ENCODE measurements around the gene APMAP.

Gene APMAP

GRCh38 chr20:24968278-24968800 is 24.2 kb downstream of the APMAP start:
- no peaks in the 10 kb centered on the region for H3K4me1 ChIP-seq (ENCODE audit: low read depth, poor library complexity, severe bottlenecking)
- H4K20me1 ChIP-seq (ENCODE audit: insufficient read depth): no peaks in the 10 kb centered on the region
- no peak overlapping the region for H2AFZ ChIP-seq (ENCODE audit: low read depth)
- H3K27me3 ChIP-seq (ENCODE audit: insufficient read depth, low read depth): no peaks in the 10 kb centered on the region
- H3K36me3 ChIP-seq (ENCODE audit: insufficient read depth): no peaks in the 10 kb centered on the region
- no peak overlapping the region for H3K9ac ChIP-seq
- H3K4me3 ChIP-seq (IDR thresholded peaks at IDR 0.05; ENCODE audit: insufficient read depth, low read depth, low read length): no peak overlapping the region
- no peaks in the 10 kb centered on the region for H3K79me2 ChIP-seq (ENCODE audit: insufficient read depth, low read depth)
- no peak overlapping the region for H3K4me2 ChIP-seq
- no peak for TF ChIP-seq CTCF (conservative IDR thresholded peaks at IDR 0.05; ENCODE audit: low read depth, low read length)
- no peak overlapping the region for H3K27ac ChIP-seq

- Histone ChIP-seq H3K9ac (no peak overlapping the region), H2AFZ (ENCODE audit: low read depth) (no peak overlapping the region), H3K4me2 (no peak overlapping the region), H3K36me3 (ENCODE audit: insufficient read depth) (no peaks in the 10 kb centered on the region), H4K20me1 (ENCODE audit: insufficient read depth) (no peaks in the 10 kb centered on the region), H3K27me3 (ENCODE audit: insufficient read depth, low read depth) (no peaks in the 10 kb centered on the region), H3K4me3 (IDR thresholded peaks at IDR 0.05; ENCODE audit: insufficient read depth, low read depth, low read length) (no peak overlapping the region), H3K4me1 (ENCODE audit: low read depth, poor library complexity, severe bottlenecking) (no peaks in the 10 kb centered on the region), H3K27ac (no peak overlapping the region), H3K79me2 (ENCODE audit: insufficient read depth, low read depth) (no peaks in the 10 kb centered on the region)
- TF ChIP-seq CTCF (conservative IDR thresholded peaks at IDR 0.05; ENCODE audit: low read depth, low read length): no peak
Measured at GRCh38 chr20:24966317-24967012, 26.1 kb downstream of the APMAP start.

- Histone ChIP-seq H3K4me3 (IDR thresholded peaks at IDR 0.05; ENCODE audit: insufficient read depth, low read depth, low read length) (no peak overlapping the region), H3K27me3 (ENCODE audit: insufficient read depth, low read depth) (no peaks in the 10 kb centered on the region), H3K36me3 (ENCODE audit: insufficient read depth) (no peaks in the 10 kb centered on the region), H2AFZ (ENCODE audit: low read depth) (no peak overlapping the region), H3K79me2 (ENCODE audit: insufficient read depth, low read depth) (no peaks in the 10 kb centered on the region), H3K9ac (no peak overlapping the region), H3K4me2 (no peak overlapping the region), H3K27ac (no peak overlapping the region), H4K20me1 (ENCODE audit: insufficient read depth) (no peaks in the 10 kb centered on the region), H3K4me1 (ENCODE audit: low read depth, poor library complexity, severe bottlenecking) (no peaks in the 10 kb centered on the region)
- TF ChIP-seq CTCF (conservative IDR thresholded peaks at IDR 0.05; ENCODE audit: low read depth, low read length): no peak
Measured at GRCh38 chr20:24965065-24965919, 27.3 kb downstream of the APMAP start.

- Histone ChIP-seq H3K27ac (no peak overlapping the region), H3K36me3 (ENCODE audit: insufficient read depth) (no peaks in the 10 kb centered on the region), H3K4me1 (ENCODE audit: low read depth, poor library complexity, severe bottlenecking) (no peaks in the 10 kb centered on the region), H3K4me2 (no peak overlapping the region), H3K79me2 (ENCODE audit: insufficient read depth, low read depth) (no peaks in the 10 kb centered on the region), H3K4me3 (IDR thresholded peaks at IDR 0.05; ENCODE audit: insufficient read depth, low read depth, low read length) (no peak overlapping the region), H4K20me1 (ENCODE audit: insufficient read depth) (no peaks in the 10 kb centered on the region), H3K9ac (no peak overlapping the region), H2AFZ (ENCODE audit: low read depth) (no peak overlapping the region), H3K27me3 (ENCODE audit: insufficient read depth, low read depth) (no peaks in the 10 kb centered on the region)
- TF ChIP-seq CTCF (conservative IDR thresholded peaks at IDR 0.05; ENCODE audit: low read depth, low read length): no peak
Measured at GRCh38 chr20:24964506-24964840, 28.1 kb downstream of the APMAP start.

Measured in KMS-11 (cell line).